A673 (cell line): ENCODE results near the gene VASH1.

Experiments used
- EZH2 ChIP-seq: fragments of 200-600 bp; sonication (generic); IDR thresholded peaks from 2 replicates; pipeline ENCODE4 v1.6.1; 2017; ENCODE audit warnings: borderline replicate concordance, low read depth, mild to moderate bottlenecking, mixed read lengths, antibody characterized with exemption, low read length; ENCODE audit not compliant: poor library complexity, severe bottlenecking
- TF ChIP-seq, protein P1 (sequence below): fragments of 300-800, 200-600 bp; sonication (generic); conservative IDR thresholded peaks from 2 replicates; pipeline ENCODE4 v1.5.1; 2017; ENCODE audit warnings: low read depth, mild to moderate bottlenecking, antibody characterized with exemption, low read length, moderate library complexity, mixed read lengths

GRCh38 chr14:76777721-76778120, 16.5 kb downstream of the VASH1 start:
- TF ChIP-seq, protein P1, sequence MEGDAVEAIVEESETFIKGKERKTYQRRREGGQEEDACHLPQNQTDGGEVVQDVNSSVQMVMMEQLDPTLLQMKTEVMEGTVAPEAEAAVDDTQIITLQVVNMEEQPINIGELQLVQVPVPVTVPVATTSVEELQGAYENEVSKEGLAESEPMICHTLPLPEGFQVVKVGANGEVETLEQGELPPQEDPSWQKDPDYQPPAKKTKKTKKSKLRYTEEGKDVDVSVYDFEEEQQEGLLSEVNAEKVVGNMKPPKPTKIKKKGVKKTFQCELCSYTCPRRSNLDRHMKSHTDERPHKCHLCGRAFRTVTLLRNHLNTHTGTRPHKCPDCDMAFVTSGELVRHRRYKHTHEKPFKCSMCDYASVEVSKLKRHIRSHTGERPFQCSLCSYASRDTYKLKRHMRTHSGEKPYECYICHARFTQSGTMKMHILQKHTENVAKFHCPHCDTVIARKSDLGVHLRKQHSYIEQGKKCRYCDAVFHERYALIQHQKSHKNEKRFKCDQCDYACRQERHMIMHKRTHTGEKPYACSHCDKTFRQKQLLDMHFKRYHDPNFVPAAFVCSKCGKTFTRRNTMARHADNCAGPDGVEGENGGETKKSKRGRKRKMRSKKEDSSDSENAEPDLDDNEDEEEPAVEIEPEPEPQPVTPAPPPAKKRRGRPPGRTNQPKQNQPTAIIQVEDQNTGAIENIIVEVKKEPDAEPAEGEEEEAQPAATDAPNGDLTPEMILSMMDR = no peak
- TF ChIP-seq EZH2 = no peak
